Measurements from ENCODE around the gene IKZF3.

DNA sequence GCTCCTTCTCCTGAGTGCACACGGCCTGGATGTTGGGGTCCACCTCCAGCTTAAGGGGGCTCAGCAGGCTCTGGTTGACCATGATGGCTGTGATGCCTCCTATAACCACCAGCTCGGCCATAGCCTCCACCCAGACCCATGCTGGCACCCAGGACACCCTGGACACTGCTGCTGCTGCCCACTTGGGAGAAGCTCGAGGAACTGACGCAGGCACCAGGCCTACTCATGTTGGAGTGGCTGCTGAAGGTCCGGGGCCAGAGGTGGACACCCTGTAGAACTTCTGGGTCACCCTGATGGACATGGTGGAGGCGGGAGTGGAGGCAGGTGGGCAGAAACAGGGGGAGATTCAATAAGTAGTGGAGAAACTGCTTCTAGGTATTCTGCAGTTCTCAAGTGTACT, 28.0 kb downstream of the IKZF3 start:
- TF ChIP-seq, protein P1, sequence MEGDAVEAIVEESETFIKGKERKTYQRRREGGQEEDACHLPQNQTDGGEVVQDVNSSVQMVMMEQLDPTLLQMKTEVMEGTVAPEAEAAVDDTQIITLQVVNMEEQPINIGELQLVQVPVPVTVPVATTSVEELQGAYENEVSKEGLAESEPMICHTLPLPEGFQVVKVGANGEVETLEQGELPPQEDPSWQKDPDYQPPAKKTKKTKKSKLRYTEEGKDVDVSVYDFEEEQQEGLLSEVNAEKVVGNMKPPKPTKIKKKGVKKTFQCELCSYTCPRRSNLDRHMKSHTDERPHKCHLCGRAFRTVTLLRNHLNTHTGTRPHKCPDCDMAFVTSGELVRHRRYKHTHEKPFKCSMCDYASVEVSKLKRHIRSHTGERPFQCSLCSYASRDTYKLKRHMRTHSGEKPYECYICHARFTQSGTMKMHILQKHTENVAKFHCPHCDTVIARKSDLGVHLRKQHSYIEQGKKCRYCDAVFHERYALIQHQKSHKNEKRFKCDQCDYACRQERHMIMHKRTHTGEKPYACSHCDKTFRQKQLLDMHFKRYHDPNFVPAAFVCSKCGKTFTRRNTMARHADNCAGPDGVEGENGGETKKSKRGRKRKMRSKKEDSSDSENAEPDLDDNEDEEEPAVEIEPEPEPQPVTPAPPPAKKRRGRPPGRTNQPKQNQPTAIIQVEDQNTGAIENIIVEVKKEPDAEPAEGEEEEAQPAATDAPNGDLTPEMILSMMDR (IDR thresholded peaks at IDR 0.05) = no peak
- TF ChIP-seq POLR2A (IDR thresholded peaks at IDR 0.05) = no peak

Data from right lobe of liver (tissue), 4 donors.